IPS-NIHi11 (cell line): ENCODE results near the gene FBXL17.

Experiments used
- DNase-seq: peaks from one replicate; pipeline ENCODE4 v3.0.0; 2012; ENCODE audit warnings: mixed read lengths, low spot score

FBXL17 gene

DNA sequence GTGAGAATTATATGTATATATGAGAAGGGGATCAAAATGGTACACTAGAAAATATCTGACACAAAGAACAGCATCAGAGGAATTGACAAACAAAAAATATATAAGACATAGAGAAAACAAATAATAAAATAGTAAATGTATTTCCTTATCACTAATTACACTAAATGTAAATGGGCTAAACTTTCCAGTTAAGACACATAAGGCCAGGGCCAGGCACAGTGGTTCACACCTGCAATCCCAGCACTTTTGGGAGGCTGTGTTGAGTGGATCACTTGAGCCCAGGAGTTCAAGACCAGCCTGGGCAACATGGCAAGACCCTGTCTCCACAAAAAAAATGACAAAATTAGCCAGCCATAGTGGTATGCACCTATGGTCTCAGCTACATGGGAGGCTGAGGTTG lies 8.5 kb downstream of the FBXL17 start:
- no peak for DNase-seq

DNA sequence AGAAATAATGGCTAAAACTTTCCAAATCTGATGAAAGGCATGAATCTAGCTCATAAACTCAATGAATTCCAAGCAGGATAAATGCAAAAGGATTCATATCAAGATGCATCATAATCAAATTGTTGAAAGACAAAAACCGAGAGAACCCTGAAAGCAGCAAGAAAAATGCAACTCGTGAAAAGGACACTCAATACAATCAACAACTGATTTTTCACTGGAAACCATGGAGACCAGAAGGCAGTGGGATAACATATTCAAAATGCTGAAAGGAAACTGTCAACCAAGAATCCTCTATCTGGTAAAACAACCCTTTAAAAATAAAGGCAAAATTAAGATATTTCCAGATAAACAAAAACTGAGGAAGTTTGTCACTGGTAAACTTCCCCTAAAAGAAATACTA lies 9.5 kb downstream of the FBXL17 start:
- DNase-seq, result no peak

DNA sequence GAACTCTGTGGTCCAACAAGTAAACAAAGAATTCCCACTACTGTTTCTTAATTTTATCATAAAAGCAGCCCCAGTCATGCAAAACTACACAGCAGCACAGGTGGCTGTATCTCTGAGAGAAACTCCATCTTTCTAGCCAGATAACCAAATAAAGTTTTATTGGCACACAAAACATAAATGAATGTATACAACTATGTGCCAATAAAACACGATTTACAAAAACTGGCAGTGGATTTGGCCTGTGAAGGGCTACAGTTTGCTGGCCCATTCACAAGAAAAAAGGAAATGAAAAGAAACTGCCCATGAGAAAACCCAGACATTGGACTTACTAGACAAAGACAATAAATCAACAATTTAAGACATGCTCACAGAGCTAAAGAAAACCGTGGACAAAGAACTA lies 10.6 kb downstream of the FBXL17 start:
- no peak for DNase-seq

DNA sequence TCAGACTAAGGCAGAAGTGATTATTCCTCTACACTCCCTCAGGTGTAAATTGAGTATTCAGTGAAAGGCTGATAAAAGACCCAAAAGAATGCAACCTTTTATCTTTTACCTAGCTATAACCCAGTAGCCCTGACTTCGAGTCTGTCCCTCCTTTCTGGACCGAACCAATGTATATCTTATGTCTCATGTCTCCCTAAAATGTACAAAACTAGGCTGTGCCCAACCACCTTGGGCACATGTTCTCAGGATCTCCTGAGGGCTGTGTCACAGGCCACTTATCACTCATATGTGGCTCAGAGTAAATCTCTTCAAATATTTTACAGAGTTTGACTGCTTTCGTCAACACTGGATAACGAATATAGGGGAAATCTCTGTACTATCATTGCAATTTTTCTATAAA lies 12.7 kb downstream of the FBXL17 start:
- no peak for DNase-seq

DNA sequence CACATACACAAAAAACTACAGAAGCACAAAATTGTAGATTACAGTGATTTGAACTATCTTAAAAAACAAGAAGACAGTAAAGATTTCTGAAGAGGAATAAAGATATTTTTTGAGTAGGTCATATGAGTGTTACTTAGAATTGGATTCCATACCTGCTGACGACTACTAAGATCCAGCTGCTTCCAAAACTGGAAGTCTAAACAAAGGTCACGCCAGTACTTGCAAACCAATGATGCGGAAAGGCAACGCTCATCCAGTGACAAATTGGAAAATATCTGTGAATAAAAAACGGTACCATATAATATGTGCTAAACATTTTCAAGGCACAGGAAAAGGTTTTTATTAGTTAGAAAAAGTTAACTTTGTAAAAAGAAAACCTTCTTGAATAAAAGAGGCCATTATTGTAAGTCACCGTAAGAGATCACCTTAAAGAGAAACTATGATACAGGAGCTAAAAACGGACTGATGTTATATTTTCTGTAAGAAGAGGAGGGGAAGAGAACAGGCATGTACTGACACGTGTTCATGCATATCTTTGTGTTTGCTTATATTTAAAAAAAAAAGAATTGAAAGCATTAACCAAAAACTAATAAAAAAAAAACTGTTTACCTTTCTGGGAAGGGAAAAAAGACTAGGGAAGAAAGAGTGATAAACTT lies 14.1 kb downstream of the FBXL17 start:
- no peak for DNase-seq

DNA sequence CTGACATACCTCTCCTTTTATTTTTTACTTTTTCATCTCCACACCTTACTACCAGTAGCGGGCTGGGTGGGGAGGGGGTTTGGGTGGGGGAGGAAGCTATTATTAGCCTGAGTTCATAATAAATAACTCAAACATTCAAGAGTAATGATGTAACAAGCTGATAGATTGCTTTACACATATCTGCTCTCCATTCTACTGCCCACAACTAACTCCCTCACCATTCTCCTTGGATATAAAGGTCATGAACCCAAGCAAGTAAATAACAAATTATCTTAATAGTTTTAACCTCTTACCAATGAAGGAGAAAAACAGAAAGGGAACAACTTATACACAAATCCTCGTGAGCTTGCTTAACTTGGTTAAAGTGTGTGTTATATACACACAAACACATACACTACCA lies 15.4 kb downstream of the FBXL17 start:
- no peak for DNase-seq

DNA sequence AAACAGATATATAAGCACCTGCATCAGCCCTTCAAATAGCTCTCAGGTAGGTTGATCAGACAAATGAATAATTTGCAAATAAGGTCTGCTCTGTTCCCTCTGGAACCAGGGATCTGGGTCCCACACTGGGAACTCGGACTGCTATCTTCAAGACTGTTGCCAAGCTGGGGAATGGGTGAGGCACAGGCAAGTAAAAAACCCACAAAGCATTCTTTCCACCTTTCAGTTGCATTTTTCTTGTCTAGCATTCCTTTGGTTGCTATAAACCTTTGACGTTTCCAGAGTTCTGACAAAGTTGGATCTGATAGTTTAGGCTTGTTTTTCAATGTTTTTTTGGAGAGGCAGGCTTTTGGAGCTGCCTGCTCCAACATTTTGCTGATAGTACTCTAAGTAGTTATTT lies 20.1 kb downstream of the FBXL17 start:
- DNase-seq, result no peak

DNA sequence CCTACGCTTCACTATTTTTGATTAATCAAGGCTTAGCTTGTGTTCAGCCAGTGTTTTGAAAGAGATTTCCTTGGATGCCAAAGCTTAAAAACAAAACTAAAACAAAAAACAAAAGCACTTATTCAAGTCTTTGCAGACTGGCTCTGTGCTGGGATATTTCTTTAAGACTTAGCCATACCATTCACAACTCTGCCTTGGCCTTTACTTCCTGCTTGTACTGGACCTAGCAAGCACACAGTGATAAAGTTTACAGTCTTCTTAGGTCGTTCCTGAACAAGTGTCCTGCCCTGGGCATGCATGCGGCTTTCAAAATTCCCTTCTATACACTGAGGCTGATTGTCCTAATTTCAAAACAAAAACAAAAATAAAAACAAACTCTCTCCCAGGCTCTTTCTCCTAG lies 20.7 kb downstream of the FBXL17 start:
- no peak for DNase-seq

DNA sequence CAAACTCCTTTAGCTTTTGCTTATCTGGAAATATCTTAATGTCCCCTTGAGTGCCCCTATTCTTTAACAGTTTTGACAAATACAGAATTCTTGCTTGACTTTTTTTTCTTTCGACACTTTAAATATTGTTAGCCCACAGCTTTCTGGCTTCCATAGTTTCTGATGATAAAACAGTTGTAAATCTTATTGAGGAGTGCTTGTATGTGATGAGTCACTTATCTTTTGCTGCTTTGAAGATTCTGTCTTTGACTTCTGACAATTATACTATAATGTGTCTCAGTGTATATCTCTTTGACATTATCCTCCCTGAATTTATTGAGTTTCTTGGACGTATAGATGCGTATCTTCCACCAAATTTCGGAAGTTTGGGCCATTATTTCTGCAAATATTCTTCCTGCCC lies 21.6 kb downstream of the FBXL17 start:
- no peak for DNase-seq

DNA sequence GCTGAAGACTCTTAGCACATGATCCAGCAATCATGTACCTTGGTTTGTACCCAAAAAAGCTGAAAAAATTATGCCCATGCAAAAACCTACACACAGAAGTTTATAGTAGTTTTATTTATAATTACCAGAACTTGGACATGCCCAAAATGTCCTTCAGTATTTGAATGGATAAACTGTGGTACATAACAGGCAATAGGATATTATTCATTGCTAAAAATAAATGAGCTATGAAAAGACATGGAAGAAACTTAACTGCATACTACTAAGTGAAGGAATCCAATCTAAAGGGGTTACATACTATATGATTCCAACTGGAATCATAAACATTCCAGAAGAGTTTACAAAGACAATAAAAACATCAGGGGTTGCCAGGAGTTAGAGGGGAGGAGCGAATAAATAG lies 25.6 kb downstream of the FBXL17 start:
- no peak for DNase-seq

DNA sequence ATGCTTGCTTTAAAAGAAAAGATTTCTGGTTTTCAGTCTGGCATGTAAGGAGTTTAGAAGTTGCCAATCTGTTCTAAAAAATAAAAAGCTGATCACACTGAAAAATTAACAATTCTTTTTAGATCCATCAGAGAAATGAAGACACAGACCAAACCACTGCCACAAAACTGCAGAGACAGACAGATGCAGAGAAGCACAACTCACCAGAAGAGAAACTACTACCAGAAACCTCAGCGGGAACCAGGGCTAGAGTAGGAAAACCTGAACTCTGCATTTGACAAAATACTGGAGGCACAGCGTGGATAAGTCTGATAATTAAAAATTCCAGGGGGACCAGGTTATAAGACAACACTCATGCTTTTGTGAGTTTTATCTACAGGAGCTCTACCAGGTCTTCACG lies 28.8 kb downstream of the FBXL17 start:
- DNase-seq, result no peak

DNA sequence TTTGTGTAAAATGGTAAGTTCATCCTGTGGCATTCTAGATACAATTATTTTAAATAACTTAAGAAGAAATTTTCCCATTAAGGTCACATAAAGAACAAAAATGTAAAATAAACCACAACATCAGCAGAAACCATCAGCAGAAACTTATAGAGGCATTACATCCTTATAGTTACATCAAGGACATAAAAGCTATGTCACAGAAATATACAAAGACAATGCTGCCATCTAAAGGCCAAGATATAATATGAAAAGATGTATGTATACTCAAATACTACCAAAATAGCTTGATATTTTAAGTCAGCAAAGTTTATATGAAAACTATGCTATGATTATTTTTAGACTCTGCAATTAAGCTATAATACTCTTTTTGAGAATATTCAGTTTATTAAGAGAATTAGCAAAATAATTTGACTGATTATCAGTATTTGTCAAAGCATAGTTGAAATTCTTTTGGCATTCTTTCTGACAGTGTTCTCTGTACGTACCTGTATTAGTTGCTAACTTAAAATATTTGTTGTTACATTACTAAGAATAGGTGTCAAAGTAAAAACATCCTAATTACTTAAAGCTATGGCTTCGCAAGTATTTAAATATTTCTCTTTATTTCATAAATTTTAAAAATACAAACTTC lies 36.2 kb downstream of the FBXL17 start:
- DNase-seq, result peak; percentile 7

DNA sequence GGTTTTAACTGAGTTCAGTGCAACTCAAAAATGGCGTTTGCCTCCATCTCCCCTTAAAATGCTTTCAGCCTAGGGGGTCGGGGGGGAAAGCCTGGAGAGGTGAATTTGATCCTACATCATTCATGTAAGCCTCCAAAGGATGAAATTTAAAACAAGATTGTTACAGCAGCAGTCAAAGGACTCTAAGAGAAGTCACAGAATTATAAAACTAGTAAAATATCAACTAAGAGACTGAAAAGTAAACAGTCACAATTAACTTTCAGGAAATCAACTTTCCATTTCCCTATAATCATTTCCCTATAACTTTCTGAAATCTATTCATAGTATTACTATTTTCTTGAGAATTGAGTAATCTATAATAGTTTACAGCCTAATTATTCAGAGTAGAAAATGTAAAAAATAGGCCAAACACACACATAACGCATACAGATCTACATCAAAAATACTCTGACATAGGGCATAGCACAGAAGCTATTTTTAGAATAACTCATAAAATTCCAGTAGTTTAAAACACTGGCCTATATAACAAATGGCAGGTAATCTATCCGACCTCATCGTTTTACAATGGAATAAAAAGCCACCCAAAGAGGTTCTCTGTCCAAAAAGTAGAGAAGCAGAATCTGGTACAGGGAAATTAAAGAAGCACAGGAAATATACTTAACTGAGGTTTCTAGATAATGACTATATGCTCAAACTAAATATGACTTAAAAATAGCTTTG lies 37.6 kb downstream of the FBXL17 start:
- no peak for DNase-seq

DNA sequence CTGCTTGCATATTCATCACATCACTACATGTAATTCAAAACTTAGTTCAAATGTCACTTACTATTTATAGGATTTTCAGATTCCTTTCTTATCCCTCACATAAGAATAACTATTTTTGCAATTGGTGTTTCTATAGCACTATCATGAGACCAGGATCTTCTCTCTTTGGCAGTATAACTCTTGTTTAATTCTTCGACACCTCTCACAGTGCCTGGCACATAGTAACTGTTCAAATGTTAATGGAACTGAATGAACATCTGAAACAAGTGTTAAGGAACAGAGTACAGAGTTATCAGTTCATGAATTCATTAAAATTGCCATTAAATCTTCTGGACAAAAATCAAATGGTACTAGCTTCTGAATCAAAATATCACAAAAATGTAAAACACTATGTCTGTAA lies 40.0 kb downstream of the FBXL17 start:
- DNase-seq, result no peak

DNA sequence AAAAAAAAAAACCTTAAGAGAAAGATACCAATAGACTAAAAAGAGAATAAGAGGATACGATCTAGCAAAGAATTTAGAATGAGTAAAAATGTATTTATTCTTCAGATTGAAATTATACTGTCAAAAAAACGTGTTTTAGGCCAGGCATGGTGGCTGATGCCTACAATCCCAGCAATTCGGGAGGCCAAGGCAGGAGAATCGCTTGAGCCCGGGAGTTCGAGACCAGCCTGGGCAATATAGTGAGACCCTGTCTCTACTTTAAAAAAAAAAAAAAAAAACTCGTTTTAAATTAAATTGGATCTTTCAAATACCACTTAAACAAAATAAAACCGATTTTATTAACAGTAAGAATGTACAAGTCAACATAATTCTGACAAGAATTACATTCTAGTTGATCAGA lies 41.8 kb downstream of the FBXL17 start:
- DNase-seq, result no peak

DNA sequence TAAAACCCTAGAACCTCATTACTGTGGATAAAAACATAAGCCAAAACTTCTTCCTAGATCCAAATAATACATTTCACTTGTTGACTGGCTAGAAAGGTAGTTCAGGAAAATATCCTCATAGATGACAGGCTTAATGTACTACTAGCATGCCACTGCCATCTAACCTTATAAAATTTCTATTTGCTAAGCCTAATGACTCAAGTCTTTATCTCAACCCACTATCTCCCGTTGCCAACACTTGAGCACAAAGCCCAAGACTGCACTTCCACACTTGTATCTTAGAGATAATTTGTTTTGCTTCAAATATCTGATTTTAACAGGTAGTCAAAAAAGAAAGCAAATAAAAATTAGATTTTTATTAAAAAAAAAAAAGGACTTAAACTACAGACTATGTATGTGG lies 42.7 kb downstream of the FBXL17 start:
- no peak for DNase-seq

DNA sequence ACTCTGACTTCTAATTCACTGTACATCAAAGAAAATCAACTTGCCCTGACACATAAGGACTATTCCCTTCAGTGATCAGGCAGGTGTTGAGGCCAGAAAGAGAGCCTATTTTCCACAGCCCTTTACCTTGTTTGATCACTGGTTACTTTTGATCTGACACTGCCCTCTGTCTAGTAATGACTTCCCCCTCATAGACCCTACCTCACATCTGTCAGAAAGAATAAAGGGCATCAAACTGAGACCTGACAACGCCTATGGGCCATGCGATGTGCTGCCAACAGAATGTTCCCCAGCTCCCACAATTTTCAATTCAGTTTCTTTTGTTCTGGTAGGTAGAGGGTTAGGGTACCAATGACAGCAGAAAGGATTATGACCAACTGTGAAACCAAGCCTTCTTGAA lies 47.7 kb downstream of the FBXL17 start:
- DNase-seq, result no peak

DNA sequence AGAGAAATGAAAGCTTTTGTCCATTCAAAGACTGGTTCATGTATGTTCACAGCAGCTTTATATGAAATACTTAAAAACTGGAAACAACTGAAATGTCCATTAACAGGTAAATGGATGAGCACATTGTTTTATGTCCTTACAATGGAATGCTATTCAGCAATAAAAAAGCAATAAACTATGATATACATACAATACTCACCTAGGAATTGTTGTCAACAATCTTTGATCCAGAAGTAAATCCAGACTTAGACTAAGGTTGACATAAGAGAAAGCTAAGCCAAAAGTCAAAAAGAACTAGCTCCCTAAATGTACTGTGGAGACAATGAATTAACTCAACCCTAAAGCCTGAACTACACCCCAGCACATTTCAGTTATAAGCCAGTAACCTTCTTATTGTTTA lies 54.9 kb downstream of the FBXL17 start:
- DNase-seq, result no peak

DNA sequence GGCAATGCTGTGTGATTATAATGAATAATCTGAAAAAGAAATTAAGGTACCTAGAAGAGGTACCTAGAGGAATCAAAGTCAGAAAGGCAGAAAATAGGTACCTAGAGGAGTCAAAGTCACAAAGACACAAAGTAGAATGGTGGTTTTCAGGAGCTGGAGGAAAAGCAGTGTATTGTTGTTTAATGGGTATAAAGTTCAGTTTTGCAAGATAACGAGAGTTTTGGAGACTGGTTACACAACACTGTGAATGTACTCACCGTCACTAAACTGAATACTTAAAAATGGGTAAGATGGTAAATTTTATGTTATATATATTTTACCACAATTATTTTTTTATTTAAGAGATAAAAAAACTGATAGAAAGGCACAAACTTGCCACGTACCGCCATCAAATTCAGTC lies 57.0 kb downstream of the FBXL17 start:
- no peak for DNase-seq

DNA sequence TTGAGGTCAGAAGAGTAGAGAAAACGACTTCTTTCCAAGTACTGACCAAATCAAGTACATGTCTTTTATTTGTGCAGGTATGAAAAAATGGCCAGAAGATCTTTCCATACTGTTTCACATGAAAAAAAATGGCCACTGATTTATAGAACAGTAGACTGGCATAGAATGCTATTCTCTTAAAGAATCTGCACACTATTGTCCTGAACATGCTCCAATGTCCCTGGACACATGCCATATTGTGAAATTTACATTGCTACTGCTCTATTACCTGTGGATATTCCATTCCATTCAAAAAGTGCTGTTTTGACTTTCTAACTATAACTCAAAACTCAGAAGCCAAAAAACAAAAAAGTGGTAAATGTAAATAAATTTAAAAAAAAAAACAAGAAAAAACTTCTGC lies 60.6 kb downstream of the FBXL17 start:
- DNase-seq, result no peak

DNA sequence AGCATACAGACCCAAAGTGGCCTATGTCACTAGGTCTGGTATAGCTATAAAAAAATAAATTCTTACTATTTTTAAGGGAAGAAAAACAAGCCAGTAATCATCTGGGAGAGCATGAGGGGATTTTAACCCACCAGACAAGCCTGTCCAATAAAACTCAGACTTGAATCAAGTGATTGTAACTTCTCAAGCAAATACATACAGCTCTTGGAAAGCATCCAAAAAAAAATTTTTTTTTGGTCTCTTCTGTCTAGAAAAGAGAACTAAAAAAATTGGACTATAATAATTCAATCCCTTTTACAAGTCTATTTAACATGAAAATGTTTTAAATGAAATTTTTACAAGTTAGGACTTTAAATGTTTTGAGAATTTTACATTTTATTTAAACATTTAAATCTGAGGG lies 61.7 kb downstream of the FBXL17 start:
- no peak for DNase-seq

DNA sequence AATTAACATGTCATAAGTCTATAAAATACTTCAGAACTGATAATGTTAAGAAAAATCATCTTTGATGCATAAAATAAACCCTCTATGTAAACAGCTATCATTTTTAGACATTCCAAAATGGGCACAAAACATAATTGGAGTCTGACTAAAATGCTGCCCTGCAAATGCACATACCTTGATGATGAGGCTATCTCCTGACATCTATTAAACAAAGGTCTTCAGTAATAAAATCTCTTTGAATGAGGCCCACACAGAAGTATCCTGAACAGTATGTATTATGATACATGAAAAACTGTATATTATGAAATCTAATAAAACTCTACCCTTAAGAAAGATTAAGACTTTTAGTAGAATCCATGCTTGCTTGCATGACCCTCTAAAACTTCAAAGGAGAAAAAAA lies 66.1 kb downstream of the FBXL17 start:
- no peak for DNase-seq

DNA sequence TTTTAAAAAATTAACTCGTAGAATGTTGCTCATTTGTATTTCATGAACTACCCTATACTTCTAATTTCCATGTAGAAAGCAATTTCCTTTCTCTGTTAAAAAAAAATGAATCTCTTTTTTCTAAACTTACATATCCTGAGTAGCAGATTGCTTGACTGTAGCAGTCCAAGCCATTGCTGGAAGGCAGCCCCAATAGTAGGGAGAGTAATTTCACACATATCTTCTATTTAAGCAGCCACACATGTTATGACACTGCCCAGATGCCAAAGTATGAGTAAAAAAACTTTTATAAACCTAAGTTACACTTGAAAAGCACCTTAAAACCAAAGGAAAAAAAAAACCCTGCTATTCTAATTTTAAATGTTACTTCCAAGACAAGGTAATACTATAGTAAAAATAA lies 69.6 kb downstream of the FBXL17 start:
- no peak for DNase-seq

DNA sequence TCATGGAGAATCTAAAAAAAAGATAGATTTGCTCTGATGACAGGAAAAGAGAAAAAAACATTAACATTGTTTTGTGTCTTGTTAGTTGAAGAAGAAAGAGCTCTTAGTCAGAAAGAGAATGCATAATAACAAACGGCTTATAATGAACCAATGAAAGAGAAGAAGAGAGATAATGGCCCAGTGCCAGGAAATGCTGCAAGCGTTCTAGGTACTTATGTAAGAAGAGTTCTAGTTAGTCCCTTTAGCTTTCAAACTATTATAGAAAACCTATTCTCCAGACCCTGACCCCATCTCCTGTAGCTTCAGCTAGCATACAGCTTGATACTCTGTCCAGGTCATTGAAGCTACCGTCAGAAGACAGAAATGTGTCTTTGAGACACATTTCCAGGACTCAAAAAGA lies 70.2 kb downstream of the FBXL17 start:
- no peak for DNase-seq
